Smooth muscle cell (in vitro differentiated cells): ENCODE results near the gene C17orf113. TPM values are rescaled to one million over a fixed set of nuclear protein-coding genes. Genes with fewer than 3 reads are reported as not detected.

Experiments
- DNase-seq: peaks from one replicate; lab custom pipeline; 2025; ENCODE audit not compliant: unreplicated experiment; lab: John Stamatoyannopoulos, UW
- H2AFZ ChIP-seq: fragments of 200-600 bp; sonication (generic); 2 replicates; pipeline ENCODE4 v1.6.0; 2016; ENCODE audit warnings: antibody characterized with exemption, low read depth, mild to moderate bottlenecking
- H3F3A ChIP-seq: fragments of 200-600 bp; sonication (generic); 2 replicates; pipeline ENCODE4 v1.6.0; 2017; ENCODE audit warnings: antibody characterized with exemption, low read depth
- H3K27ac ChIP-seq: fragments of 200-600 bp; sonication (generic); 2 replicates; pipeline ENCODE4 v1.5.1; 2016; ENCODE audit warnings: low read depth, mild to moderate bottlenecking
- H3K27me3 ChIP-seq: fragments of 200-600 bp; sonication (generic); 2 replicates; pipeline ENCODE4 v1.6.1; 2016; ENCODE audit warnings: low read depth, mild to moderate bottlenecking
- H3K36me3 ChIP-seq: fragments of 200-600 bp; sonication (generic); 2 replicates; pipeline ENCODE4 v1.5.1; 2016; ENCODE audit warnings: low read depth
- H3K4me1 ChIP-seq: fragments of 200-600 bp; sonication (generic); 2 replicates; pipeline ENCODE4 v1.5.1; 2016; ENCODE audit warnings: low read depth
- H3K4me2 ChIP-seq: fragments of 200-600 bp; sonication (generic); 2 replicates; pipeline ENCODE4 v1.6.0; 2016; ENCODE audit warnings: mild to moderate bottlenecking
- H3K4me3 ChIP-seq: fragments of 200-600 bp; sonication (generic); 2 replicates; pipeline ENCODE4 v1.5.1; 2016; ENCODE audit warnings: mild to moderate bottlenecking
- H3K79me2 ChIP-seq: fragments of 200-600 bp; sonication (generic); 2 replicates; pipeline ENCODE4 v1.6.0; 2016; ENCODE audit warnings: low read depth, mild to moderate bottlenecking
- H3K9ac ChIP-seq: fragments of 200-600 bp; sonication (generic); 2 replicates; pipeline ENCODE4 v1.6.0; 2016; ENCODE audit warnings: low read depth
- H3K9me3 ChIP-seq: fragments of 200-600 bp; sonication (generic); replicated peaks from 2 replicates; pipeline ENCODE4 v1.5.1; 2016; ENCODE audit warnings: low read depth
- H4K20me1 ChIP-seq: fragments of 200-600 bp; sonication (generic); 2 replicates; pipeline ENCODE4 v1.6.0; 2016; ENCODE audit warnings: low read depth
- CTCF ChIP-seq: fragments of 200-600 bp; sonication (generic); IDR thresholded peaks from 2 replicates; pipeline ENCODE4 v1.5.1; 2017; ENCODE audit warnings: borderline replicate concordance, mild to moderate bottlenecking, antibody characterized with exemption; ENCODE audit not compliant: insufficient read depth, poor library complexity, severe bottlenecking
- WGBS: methylation state at CpG from one replicate; pipeline ENCODE4 v1.1.7; 2016; ENCODE audit warnings: low lambda C conversion rate; 5-methylcytosine and 5-hydroxymethylcytosine counted together
- polyA plus RNA-seq: library from polyadenylated mRNA; unstranded; fragments of >200 nt; fragmentation: Nextera tagmentation; extraction: Ambion mirVana; gene quantifications from 2 replicates; pipeline ENCODE4 v1.2.1, GENCODE V29; 2016
- total RNA-seq: library from RNA; depleted of rRNA; stranded (reverse); fragments of >200 nt; gene quantifications from 2 replicates; pipeline ENCODE4 v1.2.3, GENCODE V29; 2014

The C17orf113 gene
- total and polyA plus RNA-seq, 2 experiments from 2014 or later, result 0.38 to 0.49 TPM

DNA sequence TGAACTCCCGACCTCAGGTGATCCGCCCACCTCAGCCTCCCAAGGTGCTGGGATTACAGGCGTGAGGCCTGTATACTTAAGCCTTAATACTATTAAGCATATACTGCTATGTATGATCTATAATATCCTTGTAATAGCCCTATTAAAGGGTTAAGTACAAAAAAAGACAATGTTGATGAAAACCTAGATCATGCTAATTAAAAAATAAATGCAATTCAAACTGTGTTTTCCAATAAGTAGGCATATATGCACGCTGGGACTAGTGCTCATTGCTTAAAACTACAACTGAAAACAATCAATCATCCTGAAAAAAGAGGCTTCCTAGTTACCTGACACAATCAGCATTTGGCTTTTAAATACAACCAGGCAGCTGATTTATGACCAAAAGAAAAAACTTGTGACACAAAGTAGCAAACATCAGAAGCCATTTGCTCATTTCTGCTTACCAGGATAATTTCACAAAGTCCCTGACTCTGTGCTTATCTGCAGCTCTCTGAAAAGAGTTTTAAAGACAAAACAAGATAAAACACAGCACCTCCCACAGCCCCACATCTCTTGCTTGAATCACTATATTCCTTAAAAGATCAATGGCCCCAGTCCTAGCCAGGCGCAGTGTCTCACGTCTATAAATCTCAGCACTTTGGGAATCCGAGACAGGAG is 36.8 kb upstream of the C17orf113 start:
- no peak overlapping the region for H3K4me3 ChIP-seq
- H3K36me3 ChIP-seq, result no peaks in the 10 kb centered on the region
- H3K4me2 ChIP-seq, result no peak overlapping the region
- H3K27ac ChIP-seq, result no peak overlapping the region
- no peaks in the 10 kb centered on the region for H3K4me1 ChIP-seq
- H3K9ac ChIP-seq, result no peak overlapping the region
- no peaks in the 10 kb centered on the region for H3K9me3 ChIP-seq
- DNase-seq, result no peak
- TF ChIP-seq CTCF, result no peak
- H3F3A ChIP-seq, result no peaks in the 10 kb centered on the region
- WGBS, result 63% methylated on average over 7 of the region's 7 CpGs
- H3K79me2 ChIP-seq, result no peaks in the 10 kb centered on the region
- no peak overlapping the region for H2AFZ ChIP-seq
- H3K27me3 ChIP-seq, result no peaks in the 10 kb centered on the region
- H4K20me1 ChIP-seq, result no peaks in the 10 kb centered on the region

DNA sequence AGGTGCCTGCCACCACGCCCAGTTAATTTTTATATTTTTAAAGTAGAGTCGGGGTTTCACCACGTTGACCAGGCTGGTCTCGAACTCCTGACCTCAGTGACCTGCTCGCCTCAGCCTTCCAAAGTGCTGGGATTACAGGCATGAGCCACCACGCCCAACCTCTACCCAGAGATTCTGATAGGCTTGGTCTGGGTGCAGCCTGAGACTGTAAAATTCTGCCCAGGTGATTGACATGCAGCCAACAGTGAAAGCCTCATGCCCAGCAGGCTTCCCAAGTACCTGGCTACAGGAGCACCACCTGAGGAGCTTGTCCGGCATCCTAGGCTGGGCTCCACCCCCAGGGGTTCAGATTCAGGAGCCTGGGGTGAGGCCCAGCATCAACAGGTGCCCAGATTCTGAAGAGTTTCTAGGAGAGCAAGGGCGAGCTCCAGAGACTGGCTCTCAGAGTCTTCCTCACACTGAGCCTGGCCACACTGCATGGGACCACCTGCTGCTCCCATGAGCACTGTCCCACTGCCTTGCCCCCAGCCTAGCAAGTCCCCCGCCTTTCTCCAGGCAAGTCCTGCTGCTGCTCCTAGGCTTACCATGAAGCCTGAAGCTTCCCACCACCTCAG is 31.2 kb upstream of the C17orf113 start:
- H3K36me3 ChIP-seq, result no peaks in the 10 kb centered on the region
- H4K20me1 ChIP-seq, result no peaks in the 10 kb centered on the region
- H3K27me3 ChIP-seq, result no peaks in the 10 kb centered on the region
- H3F3A ChIP-seq, result no peaks in the 10 kb centered on the region
- DNase-seq, result no peak
- H3K79me2 ChIP-seq, result no peaks in the 10 kb centered on the region
- H3K9me3 ChIP-seq, result no peaks in the 10 kb centered on the region
- no peak overlapping the region for H2AFZ ChIP-seq
- no peak overlapping the region for H3K4me2 ChIP-seq
- WGBS, result 91% methylated on average over 9 of the region's 9 CpGs
- H3K4me3 ChIP-seq, result no peak overlapping the region
- H3K27ac ChIP-seq, result no peak overlapping the region
- no peak for TF ChIP-seq CTCF
- H3K9ac ChIP-seq, result no peak overlapping the region
- no peaks in the 10 kb centered on the region for H3K4me1 ChIP-seq

DNA sequence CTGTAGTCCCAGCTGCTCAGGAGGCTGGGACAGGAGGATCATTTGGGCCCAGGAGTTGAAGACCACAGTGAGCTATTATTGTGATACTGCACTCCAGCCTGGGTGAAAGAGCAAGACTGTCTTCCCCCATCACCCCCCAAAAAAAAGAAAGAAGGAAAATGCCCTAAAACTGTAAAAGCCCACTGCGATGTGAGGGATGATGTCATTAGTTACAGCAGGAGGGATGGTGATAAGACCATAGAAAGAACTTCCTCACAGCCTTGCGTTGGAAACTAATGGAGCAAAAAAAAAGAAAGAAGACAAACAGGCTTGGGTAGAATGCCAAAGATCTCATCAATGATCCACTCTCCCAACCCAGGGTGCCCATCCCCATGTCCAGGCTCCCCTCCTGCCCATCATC is 29.1 kb upstream of the C17orf113 start:
- Histone ChIP-seq H3K4me2 (no peak overlapping the region), H2AFZ (no peak overlapping the region), H3K36me3 (no peaks in the 10 kb centered on the region), H3K79me2 (no peaks in the 10 kb centered on the region), H3K4me3 (no peak overlapping the region), H3K27ac (no peak overlapping the region), H3K9ac (no peak overlapping the region), H3K4me1 (no peaks in the 10 kb centered on the region), H4K20me1 (no peaks in the 10 kb centered on the region), H3K27me3 (no peaks in the 10 kb centered on the region), H3F3A (no peaks in the 10 kb centered on the region), H3K9me3 (no peaks in the 10 kb centered on the region)
- 64% methylated on average over 2 of the region's 2 CpGs for WGBS
- TF ChIP-seq CTCF, result no peak
- no peak for DNase-seq
